Measurements from ENCODE around the gene MTRF1. TPM values are rescaled to one million over a fixed set of nuclear protein-coding genes. Genes with fewer than 3 reads are reported as not detected.

MTRF1 gene
- total RNA-seq, 1 experiment from 2014 or later, result 11.4 TPM

GRCh38 chr13:41179593-41180250 is 83.7 kb downstream of the MTRF1 start:
- ATAC-seq (no peak), DNase-seq (ENCODE audit: low read depth, low spot score) (no peak)
- Histone ChIP-seq H2AFZ (ENCODE audit: low read depth, low read length, poor library complexity, severe bottlenecking) (no peak overlapping the region), H3K9me3 (ENCODE audit: control insufficient read depth in 1 of 2, insufficient read depth in 1 of 2, low read depth in 1 of 2, low read length in 2 of 2) (peaks cover 0 to 2% of the 10 kb centered on the region in 2 experiments; a peak in 1 of 4 replicates), H4K20me1 (ENCODE audit: insufficient read depth) (no peaks in the 10 kb centered on the region), H3K4me3 (replicated peaks in 1 of 2; ENCODE audit: low read depth in 1 of 2, low read length in 2 of 2) (no peak overlapping the region), H3K4me1 (ENCODE audit: control insufficient read depth in 1 of 2, insufficient read depth in 2 of 2, low read length in 2 of 2) (0 out of 4 replicates have a peak, but pooled peaks cover 0 to 3% of the 10 kb centered on the region in 2 experiments), H3K9me2 (ENCODE audit: insufficient read depth) (no peaks in the 10 kb centered on the region), H3K27me3 (ENCODE audit: insufficient read depth, low read length) (no peaks in the 10 kb centered on the region), H3K9ac (ENCODE audit: low read length) (no peak overlapping the region), H3K27ac (ENCODE audit: low read depth, low read length) (no peak overlapping the region), H3K79me2 (ENCODE audit: insufficient read depth, low read length) (no peaks in the 10 kb centered on the region), H3K36me3 (ENCODE audit: control insufficient read depth in 1 of 2, insufficient read depth in 2 of 2, low read length in 2 of 2) (no peaks in the 10 kb centered on the region; a peak in 1 of 4 replicates), H3K4me2 (ENCODE audit: low read length) (no peak overlapping the region)
- BruUV-seq (replicated peaks), result no TSS peak
- ChIA-PET RAD21 (ENCODE audit: low non-redundant PET in 1 of 2, low total read pairs in 2 of 2, uncharacterized antibody in 2 of 2, unreplicated experiment in 2 of 2) (no interaction called here), CTCF (no interaction called here), POLR2A (no interaction called here)
- TF ChIP-seq ZFX (IDR thresholded peaks at IDR 0.05) (no peak), POLR2A (IDR thresholded peaks at IDR 0.05; ENCODE audit: borderline replicate concordance, extremely low read depth, insufficient read depth, insufficient read length) (no peak), CTCF (IDR thresholded peaks at IDR 0.05 in 2 of 3, conservative IDR thresholded peaks at IDR 0.05 in 1 of 3; ENCODE audit: borderline replicate concordance in 1 of 3, insufficient read depth in 1 of 3, low read depth in 2 of 3, low read length in 2 of 3) (no peak), EZH2phosphoT487 (IDR thresholded peaks at IDR 0.05; ENCODE audit: borderline replicate concordance) (no peak), CEBPB (IDR thresholded peaks at IDR 0.05; ENCODE audit: low read depth) (no peak), EZH2 (IDR thresholded peaks at IDR 0.05) (no peak), EGR1 (IDR thresholded peaks at IDR 0.05; ENCODE audit: low read depth) (no peak), FOSL1 (IDR thresholded peaks at IDR 0.05; ENCODE audit: low read depth) (no peak), TCF7L2 (IDR thresholded peaks at IDR 0.05; ENCODE audit: borderline replicate concordance, extremely low read depth, insufficient read depth, insufficient read length) (no peak), ZNF274 (IDR thresholded peaks at IDR 0.05; ENCODE audit: low read depth, low read length) (no peak), ZBTB33 (IDR thresholded peaks at IDR 0.05; ENCODE audit: extremely low read depth, insufficient replicate concordance, low read length) (no peak), JUND (IDR thresholded peaks at IDR 0.05) (no peak), RAD21 (IDR thresholded peaks at IDR 0.05; ENCODE audit: low read depth) (no peak), YY1 (IDR thresholded peaks at IDR 0.05; ENCODE audit: extremely low read depth, insufficient replicate concordance, low read depth, low read length) (no peak), SRF (IDR thresholded peaks at IDR 0.05; ENCODE audit: low read depth) (no peak), ATF3 (IDR thresholded peaks at IDR 0.05) (no peak), CBX3 (IDR thresholded peaks at IDR 0.05; ENCODE audit: low read depth) (no peak), ELF1 (IDR thresholded peaks at IDR 0.05; ENCODE audit: borderline replicate concordance, low read depth) (no peak), POLR2AphosphoS5 (IDR thresholded peaks at IDR 0.05; ENCODE audit: low read depth, low read length) (no peak), MAX (IDR thresholded peaks at IDR 0.05) (no peak)
- intact Hi-C loops (cut with micrococcal nuclease), result no loop called here
